Stimulated activated CD8-positive, alpha-beta memory T cell treated with anti-CD3 and anti-CD28 coated beads, Interleukin-7, amount 100 ng/mL, for 48 hours (primary cell): ENCODE results near the gene EMILIN2.
"Not testable (repeated sequence)": the region's sequence is repeated elsewhere in the genome, so short reads cannot be mapped to it uniquely, and the experiment has no call there.

ENCODE experiments used
- DNase-seq, 2 donors: peaks; one replicate each; pipeline ENCODE4 v3.0.0-alpha.2; 2020; ENCODE audit warnings: low read depth in 1 of 2; ENCODE audit errors: extremely low read depth in 1 of 2

EMILIN2 gene

DNA sequence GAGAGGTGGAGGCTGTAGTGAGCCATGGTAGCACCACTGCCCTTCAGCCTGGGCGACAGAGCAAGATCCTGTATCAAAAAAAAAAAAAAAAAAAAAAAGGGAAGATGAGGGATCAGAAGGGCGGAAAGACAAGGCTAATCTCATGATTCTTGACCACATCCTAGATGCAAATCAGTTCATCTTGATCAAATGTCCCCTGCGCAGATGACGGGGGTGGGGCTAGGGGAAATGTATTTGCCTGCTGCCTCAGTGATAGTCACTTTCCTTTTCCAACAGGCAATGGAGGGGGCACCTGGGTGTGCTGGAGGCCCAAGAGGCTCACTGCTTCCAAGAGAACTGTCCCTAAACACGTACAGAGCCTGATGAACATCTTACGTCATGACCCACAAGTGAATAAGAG, 3.7 kb upstream of the EMILIN2 start:
- no peak for DNase-seq

DNA sequence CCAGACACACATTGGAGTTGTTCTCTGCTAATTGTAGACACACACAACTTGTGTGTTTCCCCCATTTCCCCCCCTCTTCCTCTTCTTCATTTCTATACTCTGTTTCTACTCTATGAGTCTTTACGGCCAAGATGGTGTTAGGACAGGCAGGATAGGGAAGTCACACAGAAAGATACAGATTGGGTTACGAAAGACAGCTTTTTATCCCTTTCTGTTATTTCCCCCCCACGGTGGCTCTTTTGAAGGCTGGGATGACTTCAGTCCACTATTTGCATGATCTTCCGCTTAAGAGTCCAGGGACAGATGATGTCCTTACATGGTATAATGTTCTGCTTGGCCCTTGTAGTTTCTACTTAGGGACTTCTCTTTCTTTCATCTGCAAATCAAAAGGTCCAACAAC, 1.6 kb upstream of the EMILIN2 start:
- no peak for DNase-seq

DNA sequence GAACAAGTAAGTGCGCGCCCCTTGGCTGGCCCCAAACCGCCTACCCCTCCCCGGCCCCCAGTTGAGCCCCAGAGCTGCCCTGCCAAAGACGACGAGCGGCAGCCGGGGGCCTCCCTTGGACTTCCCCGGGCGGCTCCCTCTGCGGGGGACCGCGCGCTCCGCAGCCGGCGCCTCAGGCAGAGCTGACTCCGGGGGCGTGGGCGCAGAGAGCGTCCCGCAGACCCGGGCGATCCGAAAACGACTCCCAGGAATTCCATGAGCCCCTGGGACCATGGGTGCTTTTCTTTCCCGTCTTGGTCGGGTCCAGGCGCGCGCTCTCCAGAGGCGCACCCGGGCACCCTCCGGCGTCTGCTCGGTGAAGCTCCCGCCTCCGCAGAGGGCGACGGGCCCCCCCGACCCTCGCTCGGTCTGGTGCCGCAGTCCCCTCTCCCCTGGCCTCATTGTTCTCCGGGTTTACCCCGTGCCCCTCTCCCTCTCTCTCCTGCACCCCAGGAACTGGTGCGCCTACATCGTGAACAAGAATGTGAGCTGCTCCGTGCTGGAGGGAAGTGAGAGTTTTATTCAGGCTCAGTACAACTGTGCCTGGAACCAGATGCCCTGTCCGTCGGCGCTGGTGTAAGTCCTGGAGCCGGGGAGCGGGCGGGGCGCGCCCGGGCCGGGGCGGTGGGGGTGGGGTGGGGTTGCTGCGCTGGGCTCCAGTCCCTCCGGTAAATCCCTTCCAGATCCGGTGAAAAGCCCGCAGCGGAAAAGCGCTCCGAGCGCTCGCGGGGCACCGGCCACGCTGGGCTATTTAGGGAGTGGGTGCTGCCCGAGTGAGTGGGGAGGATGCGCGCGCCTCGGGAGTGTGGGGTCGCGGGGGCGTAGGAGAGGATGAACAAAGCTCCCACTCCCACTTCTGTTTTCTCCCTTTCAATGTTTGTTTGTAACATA, 776 bp downstream of the EMILIN2 start:
- DNase-seq = peak in 1 of 2 donors; percentile 10

DNA sequence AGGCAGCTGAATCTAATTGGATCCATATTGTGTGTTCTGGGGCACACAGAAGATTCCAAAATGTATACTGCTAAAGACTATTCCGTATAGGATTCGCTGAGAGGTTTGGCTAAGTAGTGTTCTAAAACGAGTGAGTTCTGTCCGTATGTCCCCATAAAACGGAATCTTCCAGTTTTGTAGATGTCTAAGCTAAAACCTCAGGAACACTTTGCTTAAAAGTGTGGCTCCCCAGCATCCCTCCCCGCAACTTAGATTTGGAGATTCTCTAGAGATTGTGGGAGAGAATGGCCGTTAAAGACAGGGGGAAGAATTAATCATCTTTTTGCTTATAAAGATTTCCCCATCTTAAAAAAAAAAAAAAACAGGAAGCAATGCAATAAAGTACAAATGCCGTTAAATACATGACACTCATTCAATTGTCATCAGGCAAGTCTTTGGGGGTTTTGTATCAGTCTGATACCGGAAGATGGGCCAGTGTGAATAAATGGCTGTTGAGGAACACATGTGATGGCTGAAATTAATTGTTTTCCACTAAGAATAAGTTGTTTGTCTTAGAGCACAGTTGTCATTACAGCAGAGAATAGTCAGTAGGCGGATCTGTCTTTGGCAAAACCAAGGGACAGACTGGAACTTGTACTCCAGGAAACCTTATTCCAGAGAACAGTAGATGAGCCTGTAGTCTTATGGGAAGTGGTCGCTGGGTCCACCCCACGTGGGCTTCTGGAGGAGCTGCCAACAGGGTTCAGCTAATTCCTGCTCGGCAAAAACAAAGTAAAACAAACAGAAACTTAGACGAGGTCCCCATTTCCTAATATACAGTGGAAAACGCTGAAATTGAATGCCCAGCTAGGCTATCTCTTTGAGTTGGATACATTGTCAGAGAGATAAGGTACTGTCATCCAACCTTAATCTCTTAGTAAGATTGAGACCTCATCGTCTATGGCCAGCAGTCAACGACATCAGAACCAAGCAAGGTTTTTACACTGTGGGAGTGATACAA, 1.7 kb downstream of the EMILIN2 start:
- no peak for DNase-seq

DNA sequence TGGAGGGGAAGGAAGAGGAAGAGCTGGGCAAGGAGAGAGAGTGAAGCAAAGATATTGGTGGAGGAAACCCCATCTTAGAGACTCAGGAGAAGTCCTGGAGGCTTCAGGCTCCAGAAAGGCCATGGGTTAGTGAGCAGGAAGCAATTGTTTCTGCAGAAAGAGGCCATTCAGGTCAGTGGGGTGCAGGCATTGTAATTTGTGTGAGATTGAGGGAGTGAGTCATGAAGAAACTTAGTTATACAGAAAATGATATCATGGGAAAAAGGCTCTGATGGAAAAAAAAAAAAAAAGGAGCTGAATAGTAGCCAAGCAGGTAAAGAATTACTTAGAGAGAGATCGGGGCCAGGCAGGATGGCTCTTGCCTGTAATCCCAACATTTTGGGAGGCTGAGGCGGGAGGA, 4.0 kb downstream of the EMILIN2 start:
- no peak for DNase-seq

DNA sequence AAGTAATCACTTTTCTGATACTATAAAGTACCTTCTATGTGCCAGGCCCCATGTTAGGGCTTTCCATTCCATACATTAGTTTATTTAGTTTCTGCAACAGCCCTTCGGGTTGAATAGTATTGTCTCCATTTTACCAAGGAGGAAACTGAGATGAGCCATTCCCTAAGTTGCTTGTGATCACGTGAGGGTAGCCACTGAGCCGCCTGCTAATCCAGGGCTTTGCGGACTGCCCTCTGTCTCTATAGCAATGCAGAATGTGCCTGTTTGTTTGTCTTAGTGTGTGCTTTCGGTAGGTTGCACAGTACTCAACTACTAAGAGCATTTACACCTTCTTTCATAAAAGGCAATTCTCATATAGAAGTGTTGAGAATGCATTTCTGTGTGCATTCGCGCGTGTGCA, 5.0 kb downstream of the EMILIN2 start:
- DNase-seq = no peak

DNA sequence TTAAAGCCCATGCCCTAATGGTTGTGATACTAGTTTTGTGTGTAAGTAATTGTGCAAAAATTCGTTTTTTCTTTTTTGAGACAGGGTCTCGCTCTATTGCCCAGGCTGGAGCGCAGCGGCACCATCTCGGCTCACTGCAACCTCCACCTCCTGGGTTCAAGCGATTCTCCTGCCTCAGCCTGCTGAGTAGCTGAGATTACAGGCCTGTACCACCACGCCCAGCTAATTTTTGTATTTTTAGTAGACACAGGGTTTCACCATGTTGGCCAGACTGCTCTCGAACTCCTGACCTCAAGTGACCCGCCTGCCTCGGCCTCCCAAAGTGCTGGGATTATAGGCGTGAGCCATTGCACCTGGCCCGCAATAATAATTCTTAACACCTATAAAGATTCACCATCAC, 5.7 kb downstream of the EMILIN2 start:
- DNase-seq = not testable (repeated sequence)

DNA sequence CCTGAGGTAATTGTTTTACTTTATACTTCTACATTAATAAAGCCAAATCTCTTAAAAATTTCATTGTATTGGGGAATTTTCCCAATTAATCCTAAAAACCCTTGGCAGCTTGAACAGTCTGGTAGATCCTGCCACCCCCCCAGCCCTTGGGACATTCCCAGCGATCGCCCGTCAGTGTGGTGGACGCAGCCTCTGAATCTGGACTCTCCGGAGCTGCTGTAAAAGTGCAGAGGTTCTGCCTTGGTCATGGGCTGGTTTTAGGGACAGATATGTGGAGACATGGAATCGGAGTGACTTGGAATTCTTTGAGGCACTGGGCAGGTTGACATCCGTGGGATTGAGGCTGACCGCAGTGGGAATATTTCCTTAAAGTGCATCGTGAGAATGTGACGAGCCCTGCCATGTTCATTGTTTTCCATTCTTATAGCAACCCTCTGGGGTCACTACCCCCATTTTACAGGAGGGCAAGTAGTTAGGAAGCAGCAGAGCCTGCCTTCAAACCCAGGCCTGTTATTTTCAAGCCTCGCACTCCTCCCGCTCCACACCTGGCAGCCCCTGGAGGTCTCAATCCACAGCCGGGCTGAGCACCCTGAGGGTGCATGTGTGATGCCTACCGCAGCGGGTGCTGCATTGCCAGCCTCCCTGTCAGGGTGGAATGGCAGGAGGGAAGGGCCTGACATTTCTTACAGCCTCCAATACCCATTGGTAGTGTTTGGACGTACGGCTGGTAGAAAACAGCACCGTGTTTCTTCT, 6.5 kb downstream of the EMILIN2 start:
- DNase-seq = no peak

DNA sequence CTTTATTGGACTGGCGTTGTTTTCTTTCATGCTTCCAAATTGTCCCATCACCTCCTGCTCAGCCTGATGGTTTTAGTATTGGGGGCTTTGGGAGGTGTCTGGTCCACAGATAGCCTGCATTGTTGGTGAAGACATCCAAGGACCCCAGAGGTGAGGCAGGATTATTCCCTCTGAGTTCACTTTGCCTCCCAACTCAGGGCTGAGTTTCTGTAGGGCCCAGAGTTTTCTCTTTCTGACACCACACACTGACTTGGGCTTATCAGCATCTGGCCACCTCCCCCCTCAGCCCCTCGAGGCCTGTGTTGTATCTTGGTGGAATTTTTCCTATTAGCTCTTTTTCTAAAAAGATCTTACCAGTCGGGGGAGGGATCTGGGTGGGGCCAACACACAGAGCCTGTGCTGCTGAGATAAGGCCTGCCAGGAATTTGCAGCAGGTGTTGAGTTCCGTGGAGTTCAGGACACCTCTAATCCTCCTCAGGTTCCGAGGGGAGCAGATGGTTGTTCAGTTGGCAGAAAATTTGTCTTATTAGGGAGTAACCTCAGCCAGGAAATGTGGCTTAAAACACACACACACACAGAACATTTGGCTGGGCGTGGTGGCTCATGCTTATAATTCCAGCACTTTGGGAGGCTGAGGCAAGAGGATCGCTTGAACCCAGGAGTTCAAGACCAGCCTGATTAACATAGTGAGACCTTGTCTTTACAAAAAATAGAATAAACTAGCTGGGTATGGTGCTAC, 7.3 kb downstream of the EMILIN2 start:
- no peak for DNase-seq

DNA sequence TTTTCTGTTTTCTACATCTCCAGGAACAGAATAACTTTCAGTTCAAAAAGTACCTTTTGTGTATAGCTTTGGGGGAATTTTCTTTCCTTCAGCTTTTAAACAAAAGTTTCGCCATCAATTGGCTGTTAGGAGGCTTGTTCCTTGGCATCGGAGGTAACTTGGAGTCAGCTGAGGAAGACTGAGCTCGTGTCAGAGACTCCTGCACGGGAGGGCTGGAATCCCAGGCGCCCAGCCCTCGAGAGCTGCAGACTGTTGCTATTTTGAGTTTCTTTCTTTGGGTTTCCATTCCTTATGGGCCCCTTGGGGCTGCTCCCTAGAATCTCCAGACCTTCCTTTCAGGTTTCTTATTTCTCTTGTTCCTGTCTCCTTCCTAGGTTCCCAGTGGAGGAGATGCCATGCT, 8.1 kb downstream of the EMILIN2 start:
- no peak for DNase-seq

DNA sequence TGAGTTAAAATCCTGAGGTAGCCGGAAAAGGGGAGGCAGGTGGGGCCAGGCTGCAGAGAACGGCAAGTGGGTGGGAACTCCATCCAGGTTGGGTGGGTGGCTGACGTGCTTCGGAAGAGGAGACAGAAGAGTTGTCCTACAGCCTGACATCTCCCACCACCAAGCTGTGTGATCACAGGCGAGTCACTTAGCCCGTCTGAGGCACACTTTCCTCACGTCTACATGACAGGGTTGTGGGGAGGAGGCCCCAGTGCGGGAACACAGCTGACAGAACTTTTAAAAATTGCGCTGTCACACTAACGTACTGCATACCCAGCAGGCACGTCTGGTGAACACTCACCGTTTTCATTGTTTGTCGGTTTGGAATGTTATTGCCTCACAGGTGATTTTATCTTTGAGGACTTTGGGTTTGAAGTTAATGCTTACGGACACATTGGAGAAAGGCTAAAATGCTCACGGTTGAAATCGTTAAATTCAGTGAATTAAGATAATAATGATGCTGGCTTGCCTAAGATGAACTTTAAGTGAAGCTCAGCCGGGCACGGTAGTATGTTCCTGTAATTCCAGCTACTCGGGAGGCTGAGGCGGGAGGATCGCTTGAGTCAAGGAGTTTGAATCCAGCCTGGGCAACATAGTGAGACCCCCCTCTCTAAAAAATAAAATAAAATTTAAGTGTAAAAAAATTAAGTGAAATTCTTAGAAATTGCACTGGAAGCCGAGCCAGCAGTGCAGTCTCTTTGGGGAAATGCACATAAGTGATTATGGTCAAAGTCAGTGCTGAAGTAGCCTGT, 8.9 kb downstream of the EMILIN2 start:
- no peak for DNase-seq

DNA sequence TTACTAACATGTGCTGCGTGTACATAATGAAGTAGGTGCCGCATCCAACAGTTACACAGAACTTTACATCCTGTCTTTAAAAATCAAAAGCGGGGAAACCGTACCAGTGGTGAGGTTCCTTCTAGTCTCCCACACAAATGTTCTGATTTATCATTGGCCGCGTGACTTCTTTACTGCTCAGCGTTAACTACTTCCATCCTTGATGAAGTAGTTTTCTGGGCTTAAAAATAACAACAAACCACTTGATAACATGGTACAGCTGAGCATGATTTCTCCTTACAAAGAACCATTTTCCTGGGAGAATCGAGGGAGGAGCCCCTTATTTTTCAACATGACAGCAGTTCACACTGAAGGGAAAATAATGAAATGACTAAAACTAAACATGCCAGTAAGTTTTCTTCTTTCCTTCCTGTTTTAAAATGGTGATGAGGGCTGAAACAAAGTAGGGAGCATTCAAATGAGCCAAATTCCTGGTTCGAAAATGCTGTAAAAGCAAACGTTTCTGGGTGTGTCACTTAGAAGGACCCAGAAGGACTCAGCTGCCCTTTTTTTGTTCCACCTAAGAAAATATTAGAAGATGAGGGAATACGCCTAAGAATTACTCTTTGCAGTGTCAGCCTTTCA, 9.9 kb downstream of the EMILIN2 start:
- DNase-seq = no peak

DNA sequence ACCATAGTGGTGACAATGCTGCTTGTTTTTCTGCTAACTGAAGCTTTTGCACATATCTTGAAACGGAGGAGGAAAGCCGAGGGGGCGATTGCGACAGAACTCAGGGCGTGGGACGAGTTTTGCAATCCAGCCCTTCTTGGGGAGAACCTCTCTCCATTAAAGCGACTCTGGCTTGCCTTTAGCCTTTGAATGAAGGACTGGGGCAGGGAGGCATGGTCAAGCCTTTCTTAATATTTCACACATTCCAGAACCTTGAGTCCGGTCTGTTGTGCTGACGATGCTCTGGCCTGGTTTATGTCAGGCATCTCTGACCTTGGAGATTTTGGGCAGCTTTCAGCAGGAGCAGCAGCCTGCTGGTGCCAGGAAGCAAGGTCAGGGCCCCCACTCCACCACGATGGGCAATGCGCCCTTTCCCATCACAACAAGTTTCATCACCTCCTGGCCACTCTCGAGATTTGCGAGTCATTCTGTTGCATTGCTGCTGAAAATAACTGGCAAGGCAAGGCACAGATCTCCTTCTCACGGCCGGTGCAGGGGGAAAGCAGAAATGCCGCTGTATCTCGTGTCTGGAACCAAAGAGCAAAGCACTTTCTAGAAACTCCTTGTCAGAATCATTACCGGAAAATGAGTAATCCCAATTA, 10.8 kb downstream of the EMILIN2 start:
- no peak for DNase-seq

DNA sequence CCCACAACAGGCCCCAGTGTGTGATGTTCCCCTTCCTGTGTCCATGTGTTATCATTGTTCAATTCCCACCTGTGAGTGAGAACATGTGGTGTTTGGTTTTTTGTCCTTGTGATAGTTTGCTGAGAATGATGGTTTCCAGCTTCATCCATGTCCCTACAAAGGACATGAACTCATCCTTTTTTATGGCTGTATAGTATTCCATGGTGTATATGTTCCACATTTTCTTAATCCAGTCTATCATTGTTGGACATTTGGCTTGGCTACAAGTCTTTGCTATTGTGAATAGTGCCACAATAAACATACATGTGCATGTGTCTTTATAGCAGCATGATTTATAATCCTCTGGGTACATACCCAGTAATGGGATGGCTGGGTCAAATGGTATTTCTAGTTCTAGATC, 13.6 kb downstream of the EMILIN2 start:
- DNase-seq = not testable (repeated sequence)

DNA sequence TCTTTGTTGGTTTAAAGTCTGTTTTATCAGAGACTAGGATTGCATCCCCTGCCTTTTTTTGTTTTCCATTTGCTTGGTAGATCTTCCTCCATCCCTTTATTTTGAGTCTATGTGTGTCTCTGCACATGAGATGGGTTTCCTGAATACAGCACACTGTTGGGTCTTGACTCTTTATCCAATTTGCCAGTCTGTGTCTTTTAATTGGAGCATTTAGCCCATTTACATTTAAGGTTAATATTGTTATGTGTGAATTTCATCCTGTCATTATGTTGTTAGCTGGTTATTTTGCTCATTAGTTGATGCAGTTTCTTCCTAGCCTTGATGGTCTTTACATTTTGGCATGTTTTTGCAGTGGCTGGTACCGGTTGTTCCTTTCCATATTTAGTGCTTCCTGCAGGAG, 17.2 kb downstream of the EMILIN2 start:
- DNase-seq = not testable (repeated sequence)

DNA sequence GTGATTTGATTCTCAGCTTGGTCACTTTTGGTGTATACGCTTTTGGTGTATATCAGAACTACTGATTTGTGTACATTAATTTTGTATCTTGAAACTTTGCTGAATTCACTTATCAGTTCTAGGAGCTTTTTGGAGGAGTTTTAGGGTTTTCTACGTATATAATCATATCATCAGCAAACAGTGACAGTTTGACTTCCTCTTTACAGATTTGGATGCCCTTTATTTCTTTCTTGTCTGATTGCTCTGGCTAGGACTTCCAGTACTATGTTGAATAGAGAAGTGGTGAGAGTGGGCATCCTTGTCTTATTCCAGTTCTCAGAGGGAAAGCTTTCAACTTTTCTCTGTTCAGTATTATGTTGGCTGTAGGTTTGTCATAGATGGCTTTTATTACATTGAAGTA, 19.7 kb downstream of the EMILIN2 start:
- not testable (repeated sequence) for DNase-seq

DNA sequence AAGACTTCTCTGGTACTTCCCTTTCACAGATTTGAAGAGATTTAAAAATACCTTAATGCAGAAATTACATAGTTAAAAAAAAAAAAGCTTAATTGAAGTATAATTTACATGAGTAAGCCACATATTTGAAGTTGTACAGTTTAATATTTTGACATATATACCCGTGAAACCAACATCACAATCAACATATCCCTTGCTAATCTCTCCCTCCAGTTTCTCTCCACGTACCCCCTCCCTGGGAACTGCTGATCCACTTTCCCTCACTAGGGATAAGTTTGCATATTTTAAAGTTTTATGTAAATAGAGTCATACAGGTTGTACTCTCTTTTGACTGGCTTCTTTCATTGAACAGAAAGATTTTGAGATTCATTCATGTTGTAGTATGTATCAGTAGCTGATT, 22.4 kb downstream of the EMILIN2 start:
- DNase-seq = no peak

DNA sequence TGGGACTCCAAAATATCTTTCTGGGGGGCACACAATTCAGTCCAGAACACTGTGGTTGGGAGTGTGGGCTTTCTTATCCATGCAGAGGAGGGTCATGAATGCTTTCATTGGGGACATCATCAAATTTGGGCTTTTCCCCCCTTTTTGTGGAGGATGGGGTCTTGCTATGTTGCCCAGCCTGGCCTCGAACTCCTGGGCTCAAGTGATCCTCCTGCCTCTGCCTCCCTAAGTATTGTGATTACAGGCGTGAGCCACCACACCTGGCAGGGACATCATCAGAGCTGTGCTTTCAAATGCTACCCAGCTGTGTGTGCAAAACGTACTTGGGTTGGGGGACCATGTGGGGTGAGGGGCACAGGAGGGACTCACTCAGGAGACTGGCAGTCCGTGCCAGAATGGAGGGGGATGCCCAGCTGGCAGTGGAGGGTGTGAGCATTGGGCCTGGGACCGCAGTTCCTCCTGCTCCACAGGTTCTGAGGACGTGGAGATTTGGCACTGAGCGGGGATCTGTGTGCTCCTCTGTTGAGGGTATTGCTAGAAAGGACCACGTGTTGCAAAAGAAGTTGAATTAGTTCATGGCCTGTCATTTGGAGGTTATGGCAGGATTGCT, 24.4 kb downstream of the EMILIN2 start:
- no peak for DNase-seq
